Measurements from ENCODE around the gene S1PR4. TPM values are rescaled to one million over a fixed set of nuclear protein-coding genes. Genes with fewer than 3 reads are reported as not detected.

The S1PR4 gene
- total RNA-seq = 44.3 and 45.3 TPM in 2 replicates

GRCh38 chr19:3178377-3178972 is at the start of gene S1PR4:
Gene S1PR4, plus strand, starts transcription at chr19:3178769. Its CDS starts 24 bp downstream, at chr19:3178793.
- intact Hi-C loops (cut with micrococcal nuclease) = loop anchor here (1.0 to 5.0 kb wide), 2 partner anchors 23 to 116 kb away; partner anchors contain the start of gene TLE5
- peak; percentile 67 for DNase-seq (ENCODE audit: low spot score)
- Mint-ChIP-seq H3K4me1 (ENCODE audit: low read depth) (peaks cover 28% of the 10 kb centered on the region), H3K36me3 (ENCODE audit: low read depth) (peaks cover 30% of the 10 kb centered on the region), H3K4me3 (peak within 1 kb of the TSS; percentile 99), H3K27me3 (ENCODE audit: insufficient read depth) (peaks cover 2% of the 10 kb centered on the region), H3K9me3 (no peaks in the 10 kb centered on the region), H3K27ac (peak within 1 kb of the TSS; percentile 98)

DNA sequence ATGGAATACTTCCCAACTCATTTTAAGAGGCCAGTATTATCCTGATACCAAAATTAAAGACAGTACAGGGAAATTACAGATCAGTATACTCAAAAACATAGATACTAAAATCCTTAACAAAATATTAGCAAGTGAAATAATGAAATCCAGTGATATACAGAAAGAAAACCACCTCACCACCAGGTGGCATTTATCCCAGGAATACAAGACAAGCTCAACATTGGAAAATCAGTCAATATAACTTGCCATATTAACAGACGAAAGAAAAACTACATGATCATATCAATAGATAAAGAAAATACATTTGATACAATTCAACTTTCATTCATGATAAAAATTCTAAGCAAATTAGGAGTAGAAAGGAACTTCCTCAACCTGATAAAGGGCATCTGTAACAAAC is 49.5 kb upstream of the S1PR4 start:
- Mint-ChIP-seq H3K36me3 (ENCODE audit: low read depth) (no peaks in the 10 kb centered on the region), H3K4me1 (ENCODE audit: low read depth) (peaks cover 26% of the 10 kb centered on the region), H3K27ac (no peak overlapping the region), H3K27me3 (ENCODE audit: insufficient read depth) (peaks cover 4% of the 10 kb centered on the region), H3K4me3 (no peak overlapping the region), H3K9me3 (no peaks in the 10 kb centered on the region)
- intact Hi-C loops (cut with micrococcal nuclease) = loop anchor here (1.0 kb wide), 1 partner anchor 34 kb away; no protein-coding TSS in a partner anchor
- no peak for DNase-seq (ENCODE audit: low spot score)

DNA sequence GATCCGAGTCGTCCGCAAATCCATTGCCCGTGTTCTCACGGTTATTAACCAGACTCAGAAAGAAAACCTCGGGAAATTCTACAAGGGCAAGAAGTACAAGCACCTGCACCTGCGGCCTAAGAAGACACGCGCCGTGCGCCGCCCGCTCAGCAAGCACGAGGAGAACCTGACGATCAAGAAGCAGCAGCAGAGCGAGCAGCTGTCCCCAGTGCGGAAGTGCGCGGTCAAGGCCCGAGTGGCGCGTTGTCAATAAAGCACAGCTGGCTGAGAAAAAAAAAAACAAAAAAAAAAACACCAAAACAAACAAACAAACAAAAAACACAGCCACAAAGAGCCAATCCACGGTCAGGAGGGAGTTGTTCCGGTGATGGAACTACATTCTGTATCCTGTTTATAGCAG is 47.4 kb upstream of the S1PR4 start:
- Mint-ChIP-seq H3K4me3 (peak overlapping the region; percentile 22), H3K27me3 (ENCODE audit: insufficient read depth) (peaks cover 2% of the 10 kb centered on the region), H3K9me3 (no peaks in the 10 kb centered on the region), H3K27ac (peak overlapping the region; percentile 68), H3K36me3 (ENCODE audit: low read depth) (no peaks in the 10 kb centered on the region), H3K4me1 (ENCODE audit: low read depth) (peaks cover 27% of the 10 kb centered on the region)
- intact Hi-C loops (cut with micrococcal nuclease) = no loop called here
- DNase-seq (ENCODE audit: low spot score) = no peak

GRCh38 chr19:3132971-3133792 is 45.4 kb upstream of the S1PR4 start:
- Mint-ChIP-seq H3K27ac (peak overlapping the region; percentile 96), H3K36me3 (ENCODE audit: low read depth) (peaks cover 8% of the 10 kb centered on the region), H3K9me3 (no peaks in the 10 kb centered on the region), H3K4me3 (peak overlapping the region; percentile 70), H3K27me3 (ENCODE audit: insufficient read depth) (peaks cover 2% of the 10 kb centered on the region), H3K4me1 (ENCODE audit: low read depth) (peaks cover 30% of the 10 kb centered on the region)
- intact Hi-C loops (cut with micrococcal nuclease) = loop anchor here (1.0 kb wide), 3 partner anchors 9 to 52 kb away; partner anchors contain the start of gene NCLN
- DNase-seq (ENCODE audit: low spot score) = peak; percentile 81

DNA sequence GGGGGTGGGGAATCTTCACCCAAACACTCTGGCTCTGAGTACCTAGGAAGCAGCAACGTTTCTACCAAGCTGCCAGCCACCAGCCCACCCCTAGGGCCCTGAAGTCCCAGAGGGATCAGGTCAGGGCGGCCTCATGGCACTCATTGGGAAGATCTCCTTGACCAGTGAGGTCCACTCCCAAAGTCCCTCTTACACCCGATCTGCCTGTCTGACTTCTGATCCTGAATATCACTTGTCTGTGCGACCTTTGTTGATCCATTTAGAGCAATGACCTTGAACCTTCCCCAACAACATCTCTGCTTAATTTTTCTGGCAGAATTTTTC is 44.8 kb upstream of the S1PR4 start:
- H3K4me1 Mint-ChIP-seq (ENCODE audit: low read depth) = peaks cover 30% of the 10 kb centered on the region
- DNase-seq (ENCODE audit: low spot score) = no peak
- H3K27me3 Mint-ChIP-seq (ENCODE audit: insufficient read depth) = peaks cover 2% of the 10 kb centered on the region
- H3K4me3 Mint-ChIP-seq = peak overlapping the region; percentile 70
- peaks cover 8% of the 10 kb centered on the region for H3K36me3 Mint-ChIP-seq (ENCODE audit: low read depth)
- intact Hi-C loops (cut with micrococcal nuclease) = loop anchor here (1.0 to 2.0 kb wide), 4 partner anchors 9 to 73 kb away; partner anchors contain the start of gene NCLN
- H3K9me3 Mint-ChIP-seq = no peaks in the 10 kb centered on the region
- peak overlapping the region; percentile 96 for H3K27ac Mint-ChIP-seq

DNA sequence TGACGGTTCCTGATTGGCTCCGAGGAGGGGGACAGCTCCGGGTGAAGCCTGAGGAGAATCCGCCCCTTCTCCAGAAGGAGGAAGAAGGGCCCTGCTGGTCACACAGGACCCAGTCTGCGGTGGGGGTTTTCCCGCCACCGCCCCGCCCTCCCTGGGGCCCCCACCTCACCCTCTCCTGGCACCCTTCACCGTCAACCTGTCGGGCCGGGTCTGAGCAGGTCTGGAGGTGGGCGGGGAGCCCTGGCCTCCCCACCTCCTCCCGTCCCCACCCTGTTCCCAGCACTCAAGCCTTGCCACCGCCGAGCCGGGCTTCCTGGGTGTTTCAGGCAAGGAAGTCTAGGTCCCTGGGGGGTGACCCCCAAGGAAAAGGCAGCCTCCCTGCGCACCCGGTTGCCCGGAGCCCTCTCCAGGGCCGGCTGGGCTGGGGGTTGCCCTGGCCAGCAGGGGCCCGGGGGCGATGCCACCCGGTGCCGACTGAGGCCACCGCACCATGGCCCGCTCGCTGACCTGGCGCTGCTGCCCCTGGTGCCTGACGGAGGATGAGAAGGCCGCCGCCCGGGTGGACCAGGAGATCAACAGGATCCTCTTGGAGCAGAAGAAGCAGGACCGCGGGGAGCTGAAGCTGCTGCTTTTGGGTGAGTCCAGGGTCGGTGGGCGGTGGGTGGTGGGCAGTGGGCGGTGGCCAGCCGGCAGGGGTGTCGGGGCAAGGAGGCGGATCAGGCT is 42.4 kb upstream of the S1PR4 start, which contains the start of gene GNA15:
Gene GNA15, plus strand, starts transcription at position 73 of the 723 bp plus-strand sequence. Its CDS starts 418 bp downstream, at position 491.
- peaks cover under 1% of the 10 kb centered on the region for H3K27me3 Mint-ChIP-seq (ENCODE audit: insufficient read depth)
- peak within 1 kb of the TSS; percentile 93 for H3K4me3 Mint-ChIP-seq
- H3K4me1 Mint-ChIP-seq (ENCODE audit: low read depth) = peaks cover 36% of the 10 kb centered on the region
- peaks cover 8% of the 10 kb centered on the region for H3K9me3 Mint-ChIP-seq
- peak; percentile 55 for DNase-seq (ENCODE audit: low spot score)
- H3K27ac Mint-ChIP-seq = peak within 1 kb of the TSS; percentile 88
- intact Hi-C loops (cut with micrococcal nuclease) = loop anchor here (2.0 kb wide), 1 partner anchor 75 kb away; no protein-coding TSS in a partner anchor
- H3K36me3 Mint-ChIP-seq (ENCODE audit: low read depth) = peaks cover 19% of the 10 kb centered on the region

- H3K9me3 Mint-ChIP-seq = peaks cover 8% of the 10 kb centered on the region
- no peak for DNase-seq (ENCODE audit: low spot score)
- intact Hi-C loops (cut with micrococcal nuclease) = no loop called here
- peak overlapping the region; percentile 88 for H3K27ac Mint-ChIP-seq
- peaks cover 19% of the 10 kb centered on the region for H3K36me3 Mint-ChIP-seq (ENCODE audit: low read depth)
- no peaks in the 10 kb centered on the region for H3K27me3 Mint-ChIP-seq (ENCODE audit: insufficient read depth)
- peaks cover 37% of the 10 kb centered on the region for H3K4me1 Mint-ChIP-seq (ENCODE audit: low read depth)
- peak overlapping the region; percentile 93 for H3K4me3 Mint-ChIP-seq
Observed at GRCh38 chr19:3136684-3137055, 41.9 kb upstream of the S1PR4 start.

DNA sequence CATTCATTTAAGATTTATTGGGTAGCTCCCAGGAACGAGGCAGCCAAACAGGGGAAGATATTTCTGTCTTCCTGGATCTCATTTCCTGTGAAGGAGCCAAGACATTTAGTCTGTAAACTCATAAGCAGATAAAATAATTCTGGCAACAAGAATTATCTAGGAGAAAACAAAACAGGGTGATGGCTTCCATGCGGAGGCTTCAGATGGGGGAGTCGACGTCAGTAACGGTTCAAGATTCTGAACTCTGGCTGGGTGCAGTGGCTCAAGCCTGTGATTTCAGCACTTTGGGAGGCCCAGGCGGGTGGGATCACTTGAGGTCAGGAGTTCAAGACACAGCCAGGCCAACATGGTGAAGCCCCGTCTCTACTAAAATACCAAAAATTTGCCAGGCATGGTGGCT is 41.5 kb upstream of the S1PR4 start:
- Mint-ChIP-seq H3K4me1 (ENCODE audit: low read depth) (peaks cover 41% of the 10 kb centered on the region), H3K9me3 (peaks cover 8% of the 10 kb centered on the region), H3K4me3 (peak overlapping the region; percentile 93), H3K36me3 (ENCODE audit: low read depth) (peaks cover 21% of the 10 kb centered on the region), H3K27ac (peak overlapping the region; percentile 88), H3K27me3 (ENCODE audit: insufficient read depth) (no peaks in the 10 kb centered on the region)
- intact Hi-C loops (cut with micrococcal nuclease) = no loop called here
- DNase-seq (ENCODE audit: low spot score) = no peak

GRCh38 chr19:3138268-3138667 is 40.3 kb upstream of the S1PR4 start:
- Mint-ChIP-seq H3K27me3 (ENCODE audit: insufficient read depth) (no peaks in the 10 kb centered on the region), H3K9me3 (peaks cover 8% of the 10 kb centered on the region), H3K4me3 (peak overlapping the region; percentile 74), H3K36me3 (ENCODE audit: low read depth) (peaks cover 26% of the 10 kb centered on the region), H3K4me1 (ENCODE audit: low read depth) (peaks cover 44% of the 10 kb centered on the region), H3K27ac (no peak overlapping the region)
- intact Hi-C loops (cut with micrococcal nuclease) = no loop called here
- DNase-seq (ENCODE audit: low spot score) = no peak

GRCh38 chr19:3140667-3141038 is 37.9 kb upstream of the S1PR4 start:
- H3K4me1 Mint-ChIP-seq (ENCODE audit: low read depth) = peaks cover 33% of the 10 kb centered on the region
- peak overlapping the region; percentile 83 for H3K27ac Mint-ChIP-seq
- intact Hi-C loops (cut with micrococcal nuclease) = loop anchor here (1.0 kb wide), 1 partner anchor 37 kb away; no protein-coding TSS in a partner anchor
- H3K9me3 Mint-ChIP-seq = peaks cover 8% of the 10 kb centered on the region
- no peak for DNase-seq (ENCODE audit: low spot score)
- H3K36me3 Mint-ChIP-seq (ENCODE audit: low read depth) = peaks cover 27% of the 10 kb centered on the region
- peak overlapping the region; percentile 72 for H3K4me3 Mint-ChIP-seq
- H3K27me3 Mint-ChIP-seq (ENCODE audit: insufficient read depth) = no peaks in the 10 kb centered on the region

- H3K27ac Mint-ChIP-seq = peak overlapping the region; percentile 73
- intact Hi-C loops (cut with micrococcal nuclease) = loop anchor here (1.0 kb wide), 1 partner anchor 9 kb away; no protein-coding TSS in a partner anchor
- no peaks in the 10 kb centered on the region for H3K27me3 Mint-ChIP-seq (ENCODE audit: insufficient read depth)
- peaks cover 29% of the 10 kb centered on the region for H3K36me3 Mint-ChIP-seq (ENCODE audit: low read depth)
- peaks cover 41% of the 10 kb centered on the region for H3K4me1 Mint-ChIP-seq (ENCODE audit: low read depth)
- DNase-seq (ENCODE audit: low spot score) = no peak
- peak overlapping the region; percentile 35 for H3K4me3 Mint-ChIP-seq
- H3K9me3 Mint-ChIP-seq = peaks cover 8% of the 10 kb centered on the region
Observed at GRCh38 chr19:3142292-3142670, 36.3 kb upstream of the S1PR4 start.

- Mint-ChIP-seq H3K9me3 (peaks cover 8% of the 10 kb centered on the region), H3K4me3 (no peak overlapping the region), H3K4me1 (ENCODE audit: low read depth) (peaks cover 41% of the 10 kb centered on the region), H3K27me3 (ENCODE audit: insufficient read depth) (no peaks in the 10 kb centered on the region), H3K27ac (peak overlapping the region; percentile 73), H3K36me3 (ENCODE audit: low read depth) (peaks cover 25% of the 10 kb centered on the region)
- intact Hi-C loops (cut with micrococcal nuclease) = loop anchor here (1.0 kb wide), 1 partner anchor 10 kb away; no protein-coding TSS in a partner anchor
- no peak for DNase-seq (ENCODE audit: low spot score)
Observed at GRCh38 chr19:3142781-3143337, 35.7 kb upstream of the S1PR4 start.
